GM04503 (cell line): ENCODE data around the gene RCOR1.

Experiments used
- DNase-seq: peaks from one replicate; pipeline ENCODE4 v3.0.0-alpha.2; 2012; ENCODE audit warnings: low read depth

RCOR1 gene

DNA sequence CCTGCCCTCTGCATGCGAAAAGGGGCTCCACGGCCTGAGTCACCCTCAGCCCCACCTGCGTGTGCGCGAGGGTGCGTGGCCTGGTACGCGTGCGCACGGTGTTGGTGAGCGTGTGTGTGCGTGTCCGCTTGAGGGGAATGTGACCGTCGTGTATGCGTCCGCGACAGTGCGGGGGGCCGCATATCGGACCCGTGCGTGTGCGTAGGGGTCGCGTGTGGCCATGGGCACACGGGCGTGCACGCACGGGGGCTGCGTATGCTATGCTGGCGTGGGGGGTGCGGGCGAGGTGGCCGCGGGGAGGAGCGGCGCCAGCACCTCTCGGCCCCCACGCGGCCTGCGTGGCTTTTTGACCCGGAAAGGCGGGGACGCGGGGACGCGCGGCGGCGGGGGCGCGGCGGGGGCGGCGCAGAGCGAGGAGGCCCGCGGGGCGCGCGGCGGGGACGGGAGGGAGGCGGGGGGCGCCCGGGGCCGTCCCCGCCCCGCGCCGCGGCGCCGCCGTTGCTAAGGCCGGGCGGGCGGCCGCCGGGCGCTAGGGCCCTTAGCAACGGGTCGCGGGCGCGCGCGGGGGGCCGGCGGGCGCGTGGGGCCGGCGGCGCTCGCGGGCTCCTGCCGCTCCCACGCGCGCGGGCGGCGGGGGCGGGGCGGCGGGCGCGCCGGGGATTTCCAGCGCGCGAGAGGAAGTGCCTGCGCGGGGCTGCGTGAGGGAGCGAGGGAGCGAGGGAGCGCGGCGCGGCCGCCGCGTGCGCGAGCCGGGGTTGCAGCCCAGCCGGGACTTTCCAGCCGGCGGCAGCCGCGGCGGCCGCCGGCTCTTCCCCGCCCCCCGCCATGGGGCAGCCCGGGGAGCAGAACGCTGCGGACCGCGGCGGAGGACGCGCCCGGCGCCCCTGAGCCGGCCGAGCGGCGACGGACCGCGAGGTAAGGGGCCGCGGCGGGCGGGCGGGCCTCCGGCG lies 184.6 kb downstream of the RCOR1 start, which contains the start of gene TRAF3:
TRAF3 (plus strand) TSS at position 689 of the 950 bp plus-strand sequence. CDS start 92,753 bp downstream, outside the sequence.
- DNase-seq = no peak

DNA sequence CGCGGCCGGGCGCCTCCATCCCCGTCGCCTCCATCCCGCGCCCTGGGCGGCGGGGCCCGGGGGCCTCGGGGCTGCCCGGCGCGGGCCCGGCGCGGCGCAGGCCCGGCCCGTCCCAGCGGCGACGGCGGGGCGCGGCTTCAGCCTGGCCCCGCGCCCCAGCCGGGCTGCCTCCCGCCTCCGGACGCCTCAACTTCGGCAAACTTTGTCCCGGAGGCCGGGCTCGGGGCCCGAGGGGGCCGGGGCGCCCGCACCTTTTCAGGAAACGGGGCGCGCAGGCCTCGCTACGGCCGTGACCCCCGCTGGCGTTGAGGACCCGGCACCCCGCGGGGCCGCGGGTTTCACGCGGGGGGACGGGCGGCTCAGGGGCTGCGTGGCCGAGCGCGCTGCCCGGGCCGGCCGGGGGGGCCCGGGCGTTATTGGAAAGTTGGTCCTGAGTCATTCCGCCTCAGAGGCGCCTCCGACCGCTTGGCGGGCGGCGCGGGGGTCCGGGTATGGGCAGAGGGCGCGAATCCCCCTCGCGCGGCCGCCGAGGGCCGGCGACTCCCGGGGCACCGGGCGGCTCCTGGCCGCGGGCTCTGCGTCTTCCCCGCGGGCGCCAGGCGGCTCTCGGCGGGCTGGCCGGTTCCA lies 185.4 kb downstream of the RCOR1 start:
- DNase-seq = no peak

DNA sequence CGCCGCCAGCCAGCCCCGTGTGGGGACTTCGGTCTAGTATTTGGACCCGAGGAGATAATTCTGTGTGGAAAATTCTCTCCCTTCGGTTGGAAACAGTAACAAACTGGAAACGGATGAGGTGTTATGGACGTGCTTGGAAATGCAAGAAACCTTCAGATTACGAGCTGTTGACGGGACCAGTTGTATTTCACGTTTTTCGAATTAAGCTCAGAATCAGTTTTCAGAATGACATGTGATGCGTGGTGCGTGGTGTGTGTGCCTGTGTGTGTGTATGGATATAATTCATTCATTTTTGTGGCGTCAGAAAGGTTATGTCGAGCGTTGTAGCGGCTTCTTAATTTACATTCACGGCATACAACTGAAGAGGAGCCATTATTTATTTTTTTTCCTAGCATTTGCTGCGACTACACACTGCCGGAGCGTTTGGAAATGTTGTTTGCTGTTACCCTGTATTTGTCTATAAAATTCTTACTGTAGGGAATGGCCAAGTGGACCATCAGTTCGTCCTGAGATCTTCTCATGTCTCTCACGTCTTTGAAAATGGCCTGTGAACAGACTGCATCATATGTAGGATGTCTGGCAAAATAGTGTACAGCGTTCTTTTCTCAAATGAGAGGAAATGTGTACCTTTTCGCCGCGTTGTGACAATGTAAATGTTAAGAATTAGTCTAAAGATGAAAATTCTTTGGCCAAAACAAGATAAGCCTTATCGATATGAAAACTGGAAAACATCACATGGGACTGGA lies 186.1 kb downstream of the RCOR1 start:
- no peak for DNase-seq

DNA sequence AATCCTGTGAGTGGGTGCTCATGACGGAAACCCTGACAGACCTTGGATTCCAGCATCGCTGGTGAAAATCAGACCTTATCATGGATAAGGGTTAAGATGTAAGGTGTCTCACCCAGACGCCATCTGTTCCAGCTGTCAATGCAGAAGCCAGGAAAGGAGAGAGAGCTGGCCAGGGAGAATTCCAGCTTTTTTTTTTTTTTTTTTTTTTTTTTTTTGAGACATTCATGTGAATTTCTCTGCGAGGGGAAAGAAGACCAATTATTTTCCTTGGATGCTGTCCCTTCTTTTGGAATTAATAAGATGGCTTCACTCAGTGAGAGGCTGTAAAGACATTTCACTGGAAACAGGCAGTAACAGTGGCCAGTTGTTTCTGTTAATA lies 186.6 kb downstream of the RCOR1 start:
- no peak for DNase-seq

DNA sequence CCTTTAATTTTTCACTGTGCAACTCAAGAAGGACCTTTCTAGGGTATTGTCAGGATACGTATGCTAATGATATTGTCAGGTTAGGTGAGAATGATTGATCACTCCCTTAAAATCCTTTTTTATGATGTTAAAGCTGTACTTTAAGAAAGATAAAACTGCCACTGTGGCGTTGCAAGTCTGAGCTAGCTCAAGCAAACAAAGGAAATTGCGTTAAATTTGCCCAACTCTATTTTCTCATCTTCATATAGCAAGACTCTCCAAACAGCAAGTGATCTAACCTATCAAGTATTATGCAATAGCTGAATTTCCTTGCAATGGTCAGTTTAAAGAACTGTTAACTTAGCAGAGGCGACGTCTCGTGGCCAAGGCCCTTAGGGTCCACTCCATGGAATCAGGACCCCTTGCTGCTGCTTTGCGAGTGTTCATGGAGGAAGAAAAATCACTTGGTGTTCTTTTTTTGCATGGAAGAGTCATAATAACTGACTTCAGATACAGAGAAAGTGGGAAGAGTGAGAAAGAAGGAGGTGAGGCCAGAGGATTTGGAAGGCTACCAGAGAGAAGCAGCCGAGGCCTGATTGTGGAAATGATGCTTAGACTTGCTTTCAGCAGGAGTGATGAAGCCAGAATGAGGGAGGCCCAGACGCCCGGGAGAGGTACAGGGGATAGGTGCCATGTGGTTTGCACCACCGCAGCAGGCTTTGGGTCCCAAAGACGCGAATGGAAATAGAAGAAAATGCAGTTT lies 187.3 kb downstream of the RCOR1 start:
- no peak for DNase-seq
